ENCODE data around the gene ZNF22.

Gene ZNF22

GRCh38 chr10:44961230-44961571 lies 39.5 kb upstream of the ZNF22 start:
- TF ChIP-seq CTCF (IDR thresholded peaks at IDR 0.05; ENCODE audit: extremely low read depth, missing control alignments) = no peak
- DNase-seq (ENCODE audit: low spot score) = no peak

- no peak for TF ChIP-seq CTCF (IDR thresholded peaks at IDR 0.05; ENCODE audit: extremely low read depth, missing control alignments)
- no peak for DNase-seq (ENCODE audit: low spot score)
Observed at GRCh38 chr10:44961931-44962750, 38.6 kb upstream of the ZNF22 start.

GRCh38 chr10:44962870-44963738 lies 37.6 kb upstream of the ZNF22 start:
- TF ChIP-seq CTCF (IDR thresholded peaks at IDR 0.05; ENCODE audit: extremely low read depth, missing control alignments) = no peak
- no peak for DNase-seq (ENCODE audit: low spot score)

- DNase-seq (ENCODE audit: low spot score) = no peak
Observed at GRCh38 chr10:44963772-44964633, 36.7 kb upstream of the ZNF22 start.

GRCh38 chr10:44965104-44965503 lies 35.6 kb upstream of the ZNF22 start:
- TF ChIP-seq CTCF (IDR thresholded peaks at IDR 0.05; ENCODE audit: extremely low read depth, missing control alignments) = no peak
- no peak for DNase-seq (ENCODE audit: low spot score)

More at GRCh38 chr10:44963772-44964633, 36.7 kb upstream of the ZNF22 start:
- TF ChIP-seq CTCF (IDR thresholded peaks at IDR 0.05; ENCODE audit: extremely low read depth, missing control alignments) = no peak

- no peak for DNase-seq (ENCODE audit: low spot score)
- TF ChIP-seq CTCF (IDR thresholded peaks at IDR 0.05; ENCODE audit: extremely low read depth, missing control alignments) = no peak
Observed at GRCh38 chr10:44965651-44966097, 35.0 kb upstream of the ZNF22 start.

All from GM20000 (cell line).